ENCODE data around the gene EFR3B.

DNA sequence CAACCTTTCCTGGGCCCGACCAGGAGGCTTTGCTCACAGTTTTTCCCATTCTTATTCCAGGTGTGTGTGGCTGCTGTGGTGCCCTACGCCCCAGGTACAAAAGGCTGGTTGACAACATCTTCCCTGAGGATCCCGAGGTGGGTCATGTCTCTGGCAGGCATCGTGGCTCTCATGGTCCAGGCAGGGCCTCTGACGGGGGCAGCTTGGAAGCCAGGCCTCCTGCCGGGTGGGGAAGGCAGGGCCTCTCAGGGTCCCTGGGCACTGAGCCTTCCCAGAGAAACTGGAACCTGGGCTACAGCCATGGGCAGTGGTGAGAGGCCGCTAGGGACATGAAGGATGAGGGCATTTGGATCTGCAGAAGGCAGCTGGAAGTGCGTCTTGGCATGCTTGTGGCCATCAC is 49.4 kb downstream of the EFR3B start:
- TF ChIP-seq ZNF514 (tag by site-specific recombination; IDR thresholded peaks at IDR 0.05): no peak
- no peak for TF ChIP-seq CTCF (tag by site-specific recombination; IDR thresholded peaks at IDR 0.05)
- TF ChIP-seq REST (tag by site-specific recombination; IDR thresholded peaks at IDR 0.05): no peak
- no peak for TF ChIP-seq ZNF549 (tag by site-specific recombination; IDR thresholded peaks at IDR 0.05)
- no peak for TF ChIP-seq PRDM10 (tag by site-specific recombination; IDR thresholded peaks at IDR 0.05)
- TF ChIP-seq ZNF140 (tag by site-specific recombination; IDR thresholded peaks at IDR 0.05): no peak
- TF ChIP-seq, protein P1, sequence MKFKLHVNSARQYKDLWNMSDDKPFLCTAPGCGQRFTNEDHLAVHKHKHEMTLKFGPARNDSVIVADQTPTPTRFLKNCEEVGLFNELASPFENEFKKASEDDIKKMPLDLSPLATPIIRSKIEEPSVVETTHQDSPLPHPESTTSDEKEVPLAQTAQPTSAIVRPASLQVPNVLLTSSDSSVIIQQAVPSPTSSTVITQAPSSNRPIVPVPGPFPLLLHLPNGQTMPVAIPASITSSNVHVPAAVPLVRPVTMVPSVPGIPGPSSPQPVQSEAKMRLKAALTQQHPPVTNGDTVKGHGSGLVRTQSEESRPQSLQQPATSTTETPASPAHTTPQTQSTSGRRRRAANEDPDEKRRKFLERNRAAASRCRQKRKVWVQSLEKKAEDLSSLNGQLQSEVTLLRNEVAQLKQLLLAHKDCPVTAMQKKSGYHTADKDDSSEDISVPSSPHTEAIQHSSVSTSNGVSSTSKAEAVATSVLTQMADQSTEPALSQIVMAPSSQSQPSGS (tag by site-specific recombination; IDR thresholded peaks at IDR 0.05; ENCODE audit: low read depth): no peak
